HG03108 (cell line): ENCODE data around the gene COL23A1.
A peak's percentile ranks its signal among the peaks of the same experiment; 100 is the strongest.
"Not testable (repeated sequence)": the region's sequence is repeated elsewhere in the genome, so short reads cannot be mapped to it uniquely, and the experiment has no call there.

ENCODE experiments used
- ATAC-seq: cut with Tn5 transposase; IDR thresholded peaks from one replicate; pipeline ENCODE4 v1.9.1; 2021; ENCODE audit warnings: moderate library complexity; ENCODE audit not compliant: unreplicated experiment

Gene COL23A1

GRCh38 chr5:178332210-178332641, 258.0 kb downstream of the COL23A1 start:
- no peak for ATAC-seq

- no peak for ATAC-seq
These were observed 258.6 kb downstream of the COL23A1 start for GRCh38 chr5:178331491-178331996.

- no peak for ATAC-seq
These were observed 259.3 kb downstream of the COL23A1 start for GRCh38 chr5:178330791-178331404.

GRCh38 chr5:178328826-178329730, 261.1 kb downstream of the COL23A1 start:
- no peak for ATAC-seq

GRCh38 chr5:178327931-178328711, 262.1 kb downstream of the COL23A1 start:
- no peak for ATAC-seq

- no peak for ATAC-seq
These were observed 262.7 kb downstream of the COL23A1 start for GRCh38 chr5:178327446-178327845.

- no peak for ATAC-seq
These were observed 263.8 kb downstream of the COL23A1 start for GRCh38 chr5:178326374-178326715.

GRCh38 chr5:178325679-178326373, 264.4 kb downstream of the COL23A1 start:
- no peak for ATAC-seq

GRCh38 chr5:178325311-178325678, 264.9 kb downstream of the COL23A1 start:
- ATAC-seq = no peak

- ATAC-seq = peak; percentile 54
These were observed 265.5 kb downstream of the COL23A1 start for GRCh38 chr5:178324481-178325310.

GRCh38 chr5:178323961-178324360, 266.2 kb downstream of the COL23A1 start:
- peak; percentile 43 for ATAC-seq

- ATAC-seq = no peak
These were observed 266.7 kb downstream of the COL23A1 start for GRCh38 chr5:178323541-178323865.

GRCh38 chr5:178322736-178323540, 267.3 kb downstream of the COL23A1 start:
- ATAC-seq = peak; percentile 37

GRCh38 chr5:178320281-178320855, 269.8 kb downstream of the COL23A1 start:
- no peak for ATAC-seq

- no peak for ATAC-seq
These were observed 270.6 kb downstream of the COL23A1 start for GRCh38 chr5:178319541-178320041.

GRCh38 chr5:178318893-178319292, 271.3 kb downstream of the COL23A1 start:
- no peak for ATAC-seq

GRCh38 chr5:178318382-178318781, 271.8 kb downstream of the COL23A1 start:
- no peak for ATAC-seq

- not testable (repeated sequence) for ATAC-seq
These were observed 272.5 kb downstream of the COL23A1 start for GRCh38 chr5:178317727-178318126.
